Pancreas (tissue), 10 donors: ENCODE measurements around the gene HPCAL4. TPM values are rescaled to one million over a fixed set of nuclear protein-coding genes. Genes with fewer than 3 reads are reported as not detected.

Experiments used
- ATAC-seq, 4 donors: fragments of 200-7000 bp; cut with Tn5 transposase; one replicate each; pipeline versions ENCODE4 v1.8.0 to v1.9.1; 2020; ENCODE audit warnings: mild to moderate bottlenecking in 4 of 4, moderate library complexity in 4 of 4
- DNase-seq, 6 donors: peaks; one replicate each; pipeline ENCODE4 v3.0.0-alpha.2; 2020
- FAIRE-seq: peaks from 2 replicates; lab custom pipeline; 2012; peaks lifted over from hg19 to GRCh38; lab: Jason Lieb, UNC
- H3K27ac ChIP-seq, 4 donors: fragments of 200-600 bp; sonication (generic); 1 replicate in 3 of 4; 2 replicates in 1 of 4; pipeline versions ENCODE4 v1.5.0 to v1.8.0; 2020
- H3K27me3 ChIP-seq, 4 donors: fragments of 200-600 bp; one replicate each; pipeline ENCODE4 v1.8.0; 2021
- H3K36me3 ChIP-seq, 3 donors: fragments of 200-600 bp; sonication (generic) in 1 of 3; one replicate each; pipeline versions ENCODE4 v1.5.0 to v1.8.0; 2020 to 2021
- H3K4me1 ChIP-seq, 3 donors: fragments of 200-600 bp; one replicate each; pipeline ENCODE4 v1.8.0; 2021
- H3K4me3 ChIP-seq, 4 donors: fragments of 200-600 bp; sonication (generic) in 2 of 4; one replicate each; pipeline versions ENCODE4 v1.5.0 to v1.8.0; 2020 to 2021
- H3K9me3 ChIP-seq, 4 donors: fragments of 200-600 bp; one replicate each; pipeline ENCODE4 v1.8.0; 2021
- CTCF ChIP-seq, 4 donors: fragments of 200-600 bp; sonication (generic) in 3 of 4; IDR thresholded peaks; one replicate each; pipeline versions ENCODE4 v1.5.0 to v1.8.0; 2021; ENCODE audit warnings: antibody characterized with exemption in 4 of 4
- WGBS, 2 donors: extraction: QIAGEN DNeasy Blood & Tissue Kit; methylation state at CpG; one replicate each; pipeline ENCODE4 v1.1.7; 2013; 5-methylcytosine and 5-hydroxymethylcytosine counted together
- intact Hi-C, 3 donors: fragments of 100-400 bp; cut with DNase I; formaldehyde crosslinking; loops; one replicate each; pipeline versions ENCODE4 v1.11.1 to v1.14.2; 2022
- polyA plus RNA-seq, 2 donors: library from polyadenylated mRNA; stranded (reverse); fragments of 200-250 nt; gene quantifications; one replicate each; pipeline ENCODE4 v1.2.3, GENCODE V29; 2013
- total RNA-seq, 6 donors: library from RNA; stranded (reverse); fragmentation: NEBNext Ultra II Directional in 4 of 6; extraction: Animal tissue kit (Norgen Biotek cat#: 25700) in 4 of 6; gene quantifications; one replicate each; pipeline versions ENCODE4 v1.2.1 to v1.2.4, GENCODE V29; 2021 to 2023
- donor health status: healthy with polysubstance abuse.
- donor health status: DM: no; HTN: no; CAD: no; lungs with moderate emphysema.
- donor health status: DM: no; HTN: no; CAD: no.
- donor health status: control.
- donor health status: control.
- donor health status: Bipolar disorder and iron deficiency.
- donor health status: DM: yes; HTN: yes; CAD: no.
- donor health status: DM: no; HTN: no; CAD: no.
- donor health status: DM: no; HTN: no; CAD: no.
- donor health status: DM: yes; HTN: yes; CAD: no.

Gene HPCAL4
- total and polyA plus RNA-seq, 8 donors: 0.15 to 7.8 (median 1.2) TPM

DNA sequence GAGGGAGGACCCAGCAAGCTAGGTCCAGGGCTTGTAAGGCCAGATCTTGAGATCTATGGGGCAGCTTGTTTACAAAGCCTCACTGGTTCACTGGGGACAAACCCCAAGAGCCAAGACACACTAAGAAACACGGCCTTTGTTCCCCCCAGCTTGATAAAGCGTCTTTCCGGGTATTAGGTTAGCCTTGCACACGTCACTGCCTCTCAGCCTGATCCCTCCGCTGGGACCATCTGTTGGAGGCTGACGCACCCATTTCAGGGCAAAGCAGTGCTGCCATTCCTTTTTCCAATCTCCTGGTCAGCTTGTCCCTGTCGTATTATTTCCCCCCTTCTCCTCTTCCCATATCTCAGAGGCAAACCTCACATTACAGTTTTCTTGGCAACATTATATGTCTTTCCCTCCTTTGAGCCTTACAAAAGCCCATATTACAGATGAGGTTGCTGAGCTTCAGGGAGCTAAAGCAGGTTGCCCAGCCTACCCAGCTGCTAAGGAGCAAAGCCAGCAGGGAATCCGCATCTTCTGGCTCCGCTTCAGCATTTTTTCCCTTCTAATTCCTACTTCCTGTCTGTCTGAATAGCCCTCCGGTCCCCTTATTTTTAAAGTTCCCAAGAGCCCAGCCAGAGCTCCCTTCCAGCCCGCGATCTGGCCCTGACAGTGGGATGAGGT is 55.9 kb downstream of the HPCAL4 start:
- WGBS, 2 donors: 35 to 38% methylated on average over 12 of the region's 12 CpGs
- Histone ChIP-seq H3K9me3 (no peaks in the 10 kb centered on the region), H3K4me1 (peaks cover 0 to 24% (median 14%) of the 10 kb centered on the region in 3 donors), H3K27ac (peak overlapping the region; percentile 49 to 89 (median 62)), H3K36me3 (peaks cover 0 to 13% (median 10%) of the 10 kb centered on the region in 3 donors), H3K27me3 (no peaks in the 10 kb centered on the region), H3K4me3 (peak overlapping the region in 2 of 4 donors; percentile 75 to 79)
- DNase-seq (peak in 3 of 6 donors; percentile 62 to 73 (median 68)), ATAC-seq (peak; percentile 13 to 40 (median 20)), FAIRE-seq (no peak)
- intact Hi-C loops: no loop called here
- no peak for TF ChIP-seq CTCF (IDR thresholded peaks at IDR 0.05)

DNA sequence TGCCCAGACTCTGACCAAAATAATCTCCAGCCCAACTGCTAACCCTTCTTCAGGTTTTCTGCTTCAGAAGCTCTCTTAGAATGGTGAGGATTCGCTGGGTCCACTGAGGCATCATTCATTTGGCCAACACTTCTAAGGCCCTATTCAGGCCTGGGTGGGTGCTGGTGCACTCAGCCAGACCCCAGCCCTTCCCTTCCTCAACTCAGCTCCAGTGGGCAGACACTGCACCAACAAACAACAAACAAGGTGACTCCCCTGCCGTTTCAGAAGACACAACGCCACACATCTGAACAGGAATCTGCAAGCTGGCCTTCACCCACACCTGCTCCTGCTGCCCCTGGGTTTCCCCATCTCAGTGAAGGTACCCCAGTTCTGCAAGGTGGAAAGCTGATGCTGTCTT is 57.8 kb downstream of the HPCAL4 start:
- DNase-seq: no peak
- intact Hi-C loops: no loop called here
- TF ChIP-seq CTCF (IDR thresholded peaks at IDR 0.05): no peak
- no peaks in the 10 kb centered on the region for H3K9me3 ChIP-seq
- ATAC-seq: peak in 1 of 4 donors; percentile 2
- peaks cover 0 to 21% (median 14%) of the 10 kb centered on the region in 3 donors for H3K4me1 ChIP-seq
- peak overlapping the region in 2 of 4 donors; percentile 28 to 38 for H3K4me3 ChIP-seq
- peaks cover 0 to 33% (median 24%) of the 10 kb centered on the region in 3 donors for H3K36me3 ChIP-seq
- WGBS, 2 donors: 48 to 49% methylated on average over 3 of the region's 3 CpGs
- H3K27ac ChIP-seq: peak overlapping the region in 2 of 4 donors; percentile 26 to 36
- no peak for FAIRE-seq
- H3K27me3 ChIP-seq: no peaks in the 10 kb centered on the region

DNA sequence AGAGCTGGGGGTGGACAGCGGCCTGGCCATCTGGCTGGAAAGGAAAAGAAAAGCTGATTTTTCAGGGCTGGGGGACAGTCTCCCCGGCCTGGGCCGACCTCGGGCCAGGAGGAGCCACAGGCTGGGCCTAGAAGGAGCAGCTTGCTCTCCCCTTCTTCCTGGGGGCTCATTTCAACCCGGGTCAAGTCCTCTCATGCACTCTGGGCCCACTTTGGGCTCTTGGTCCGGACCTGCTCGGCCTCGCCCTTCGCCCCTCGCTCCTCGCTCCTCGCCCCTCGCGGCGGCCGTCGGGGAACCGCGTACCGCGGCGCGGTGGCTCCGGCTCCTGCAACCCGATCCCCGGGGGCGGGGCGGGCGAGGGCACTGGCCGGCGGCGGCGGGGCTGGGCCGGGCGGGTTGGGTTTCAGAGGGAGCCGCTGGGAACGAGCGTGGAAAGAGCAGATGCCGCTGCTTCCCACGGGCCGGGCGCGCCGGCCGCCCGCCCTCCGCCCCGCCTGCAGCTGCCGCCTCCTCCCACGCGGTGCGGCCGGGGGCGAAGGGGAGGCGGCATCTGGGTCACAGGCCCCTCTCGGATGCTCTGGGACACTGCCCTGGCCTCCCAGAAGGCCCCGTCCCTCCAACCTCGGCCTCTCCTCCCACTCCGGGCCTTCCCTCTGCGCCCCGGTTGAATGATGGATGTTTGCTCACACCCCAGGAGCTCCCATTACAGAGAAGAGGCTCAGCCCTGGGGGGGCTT is 58.4 kb downstream of the HPCAL4 start:
- DNase-seq (peak; percentile 85 to 93 (median 90)), ATAC-seq (peak; percentile 82 to 92 (median 87)), FAIRE-seq (no peak)
- TF ChIP-seq CTCF (IDR thresholded peaks at IDR 0.05): no peak
- H3K27ac ChIP-seq: peak overlapping the region in 2 of 4 donors; percentile 26 to 36
- peak overlapping the region in 2 of 4 donors; percentile 28 to 38 for H3K4me3 ChIP-seq
- WGBS, 2 donors: 13 to 14% methylated on average over 34 to 61 of the region's 61 CpGs
- H3K9me3 ChIP-seq: no peaks in the 10 kb centered on the region
- peaks cover 0 to 38% (median 24%) of the 10 kb centered on the region in 3 donors for H3K36me3 ChIP-seq
- H3K4me1 ChIP-seq: peaks cover 0 to 21% (median 14%) of the 10 kb centered on the region in 3 donors
- H3K27me3 ChIP-seq: no peaks in the 10 kb centered on the region
- intact Hi-C loops: no loop called here

- no peak for ATAC-seq
- no peaks in the 10 kb centered on the region for H3K27me3 ChIP-seq
- DNase-seq: no peak
- H3K4me1 ChIP-seq: peaks cover 0 to 21% (median 14%) of the 10 kb centered on the region in 3 donors
- peak overlapping the region in 2 of 4 donors; percentile 28 to 38 for H3K4me3 ChIP-seq
- peaks cover 0 to 44% (median 24%) of the 10 kb centered on the region in 3 donors for H3K36me3 ChIP-seq
- H3K9me3 ChIP-seq: no peaks in the 10 kb centered on the region
- TF ChIP-seq CTCF (IDR thresholded peaks at IDR 0.05): no peak
- intact Hi-C loops: no loop called here
- FAIRE-seq: no peak
- no peak overlapping the region for H3K27ac ChIP-seq
- 60 to 71% methylated on average over 5 of the region's 5 CpGs for WGBS, 2 donors
Measured at GRCh38 chr1:39632323-39632681, 58.9 kb downstream of the HPCAL4 start.
